ENCODE results near the gene SMAGP. TPM values are rescaled to one million over a fixed set of nuclear protein-coding genes. Genes with fewer than 3 reads are reported as not detected.
A peak's percentile ranks its signal among the peaks of the same experiment; 100 is the strongest.

The SMAGP gene
- total RNA-seq, 2 donors from 2014 or later: 74.4 to 119 TPM

- Histone ChIP-seq H3K4me1 (peaks cover 11% of the 10 kb centered on the region), H3K36me3 (peaks cover 19% of the 10 kb centered on the region), H3K9ac (ENCODE audit: low read depth in 2 of 2, low read length in 2 of 2) (no peak overlapping the region), H3K4me3 (no peak overlapping the region), H3K9me3 (no peaks in the 10 kb centered on the region), H3K27me3 (no peaks in the 10 kb centered on the region), H3K27ac (no peak overlapping the region)
- intact Hi-C loops (cut with DNase I): no loop called here
- DNase-seq: no peak
- TF ChIP-seq CTCF (IDR thresholded peaks at IDR 0.05): no peak
Measured at GRCh38 chr12:51244269-51244668, 25.9 kb downstream of the SMAGP start.

- H3K9ac ChIP-seq (ENCODE audit: low read depth in 2 of 2, low read length in 2 of 2): no peak overlapping the region
- DNase-seq: no peak
- no peaks in the 10 kb centered on the region for H3K9me3 ChIP-seq
- H3K27ac ChIP-seq: no peak overlapping the region
- H3K4me3 ChIP-seq: no peak overlapping the region
- TF ChIP-seq CTCF (IDR thresholded peaks at IDR 0.05): no peak
- peaks cover 11% of the 10 kb centered on the region for H3K4me1 ChIP-seq
- peaks cover 19% of the 10 kb centered on the region for H3K36me3 ChIP-seq
- H3K27me3 ChIP-seq: no peaks in the 10 kb centered on the region
- intact Hi-C loops (cut with DNase I): no loop called here
Measured at GRCh38 chr12:51242876-51243275, 27.3 kb downstream of the SMAGP start.

GRCh38 chr12:51242120-51242519 is 28.1 kb downstream of the SMAGP start:
- no peak overlapping the region for H3K27ac ChIP-seq
- TF ChIP-seq CTCF (IDR thresholded peaks at IDR 0.05): no peak
- no peak overlapping the region for H3K4me3 ChIP-seq
- H3K36me3 ChIP-seq: peaks cover 19% of the 10 kb centered on the region
- intact Hi-C loops (cut with DNase I): no loop called here
- H3K9me3 ChIP-seq: no peaks in the 10 kb centered on the region
- no peak for DNase-seq
- no peak overlapping the region for H3K9ac ChIP-seq (ENCODE audit: low read depth in 2 of 2, low read length in 2 of 2)
- H3K4me1 ChIP-seq: peaks cover 11% of the 10 kb centered on the region
- no peaks in the 10 kb centered on the region for H3K27me3 ChIP-seq

- no peak for DNase-seq
- H3K36me3 ChIP-seq: peaks cover 19% of the 10 kb centered on the region
- H3K4me3 ChIP-seq: no peak overlapping the region
- intact Hi-C loops (cut with DNase I): no loop called here
- no peaks in the 10 kb centered on the region for H3K27me3 ChIP-seq
- peaks cover 11% of the 10 kb centered on the region for H3K4me1 ChIP-seq
- H3K9ac ChIP-seq (ENCODE audit: low read depth in 2 of 2, low read length in 2 of 2): no peak overlapping the region
- H3K27ac ChIP-seq: no peak overlapping the region
- H3K9me3 ChIP-seq: no peaks in the 10 kb centered on the region
- no peak for TF ChIP-seq CTCF (IDR thresholded peaks at IDR 0.05)
Measured at GRCh38 chr12:51240971-51241370, 29.2 kb downstream of the SMAGP start.

GRCh38 chr12:51238510-51239334 is 31.5 kb downstream of the SMAGP start, which contains the start of gene DAZAP2:
DAZAP2 (plus strand) TSS chr12:51238826; CDS start chr12:51238908, 82 bp downstream.
- intact Hi-C loops (cut with DNase I): no loop called here
- Histone ChIP-seq H3K9ac (ENCODE audit: low read depth in 2 of 2, low read length in 2 of 2) (peak within 1 kb of the TSS; percentile 95 to 100), H3K4me3 (peak within 1 kb of the TSS; percentile 84), H3K4me1 (peaks cover 11% of the 10 kb centered on the region), H3K27ac (peak within 1 kb of the TSS; percentile 100), H3K36me3 (peaks cover 19% of the 10 kb centered on the region), H3K9me3 (no peaks in the 10 kb centered on the region), H3K27me3 (no peaks in the 10 kb centered on the region)
- DNase-seq: peak; percentile 97
- TF ChIP-seq CTCF (IDR thresholded peaks at IDR 0.05): peak; percentile 19

Data from colonic mucosa (tissue), 4 donors.